ENCODE data around the gene IL25.
"Not testable (repeated sequence)": the region's sequence is repeated elsewhere in the genome, so short reads cannot be mapped to it uniquely, and the experiment has no call there.

IL25 gene

DNA sequence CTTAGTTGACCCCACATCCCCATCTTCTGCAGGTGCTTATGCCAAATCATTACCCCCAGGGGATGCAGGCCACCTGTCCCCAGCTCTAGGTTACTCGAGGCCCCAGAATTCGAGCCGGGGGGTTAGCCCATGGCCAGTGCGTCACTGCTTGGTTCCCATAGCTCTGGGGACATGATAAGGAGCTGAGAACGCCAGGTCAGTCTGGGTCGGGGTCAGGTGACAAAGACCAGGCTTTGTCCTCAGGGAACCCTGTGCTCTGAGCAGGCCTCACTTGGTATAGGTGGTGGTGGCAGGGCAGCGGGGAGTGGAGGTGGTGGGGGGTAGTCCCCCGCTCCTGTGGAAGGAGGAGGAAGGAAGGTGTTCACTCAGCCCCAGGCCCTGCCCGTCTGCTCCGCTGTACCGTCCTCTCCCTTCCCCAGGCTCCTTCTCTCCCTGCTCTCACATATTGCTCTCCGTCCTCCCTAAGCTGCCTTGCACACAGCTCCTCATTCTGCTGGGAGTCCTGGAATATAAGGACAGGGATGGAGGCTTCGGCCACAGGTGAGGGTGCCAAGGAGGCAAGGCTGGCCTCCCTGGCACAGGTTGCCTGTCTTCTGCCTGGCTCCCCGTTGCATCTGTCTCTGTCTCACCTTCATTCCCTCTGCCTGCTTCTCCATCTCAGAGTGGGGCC lies 37.5 kb downstream of the IL25 start:
- no peak for DNase-seq (ENCODE audit: low spot score)

DNA sequence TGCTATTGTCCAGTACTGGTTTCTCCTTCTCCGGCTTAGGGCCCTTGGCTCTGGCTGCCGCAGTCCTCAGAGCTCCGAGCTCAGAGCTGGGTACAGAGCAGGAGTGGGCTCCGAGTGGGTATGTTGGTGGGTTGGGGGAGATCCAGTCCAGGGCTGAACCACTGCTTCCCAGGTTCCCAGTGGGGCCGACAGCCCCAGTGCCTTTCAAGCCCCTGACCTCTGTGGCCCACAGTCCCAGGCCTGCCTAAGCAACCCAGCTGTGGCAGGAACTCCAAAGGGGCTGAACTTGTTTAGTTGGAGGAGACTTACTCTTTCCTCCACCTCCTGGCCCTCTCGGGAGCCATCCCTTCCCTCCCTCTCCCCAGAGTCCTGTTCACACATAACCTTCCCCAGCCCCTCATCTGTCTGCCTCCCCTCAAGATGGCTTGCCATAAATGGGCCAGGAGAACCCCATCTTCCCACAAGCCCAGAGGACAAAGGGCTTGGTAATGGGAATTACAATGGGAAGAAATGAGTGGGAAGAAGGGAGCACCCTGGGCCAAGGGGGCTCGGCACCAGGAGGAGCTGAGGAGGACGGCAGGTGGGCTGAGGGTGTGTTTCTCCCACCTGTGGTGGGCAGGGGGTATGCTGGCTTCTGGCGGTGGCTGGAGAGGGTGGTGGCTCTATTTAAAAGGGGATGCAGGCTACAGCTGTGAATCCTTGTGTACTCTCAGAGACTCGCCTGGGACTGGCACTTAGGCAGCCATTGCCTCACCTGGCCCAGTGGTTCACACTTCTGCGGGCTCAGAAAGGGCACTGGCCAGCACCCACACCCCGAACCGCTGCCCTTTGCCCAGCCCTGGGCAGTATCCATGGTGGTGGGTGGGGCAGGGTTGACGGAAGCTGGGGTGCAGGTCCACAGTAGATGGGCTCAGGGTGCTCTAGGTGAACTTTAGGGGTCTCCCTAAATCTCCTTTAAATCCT lies 39.2 kb downstream of the IL25 start:
- DNase-seq (ENCODE audit: low spot score) = no peak

DNA sequence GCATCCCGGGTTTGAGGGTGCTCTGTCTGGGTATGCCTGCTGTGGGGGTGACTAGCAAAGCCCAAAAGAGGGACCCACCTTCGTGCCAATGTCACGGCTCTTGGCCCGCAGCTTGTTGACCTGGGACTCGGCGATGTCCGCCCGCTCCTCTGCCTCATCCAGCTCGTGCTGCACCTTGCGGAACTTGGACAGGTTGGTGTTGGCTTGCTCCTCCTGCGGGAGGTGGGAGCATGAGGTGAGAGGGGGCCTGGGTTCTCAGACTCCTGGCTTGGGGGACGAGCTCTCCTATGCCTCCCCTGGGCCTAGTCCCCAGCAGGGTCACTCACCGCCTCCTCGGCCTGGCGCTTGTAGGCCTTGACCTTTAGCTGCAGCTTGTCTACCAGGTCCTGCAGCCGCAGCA lies 41.1 kb downstream of the IL25 start:
- DNase-seq (ENCODE audit: low spot score) = no peak

DNA sequence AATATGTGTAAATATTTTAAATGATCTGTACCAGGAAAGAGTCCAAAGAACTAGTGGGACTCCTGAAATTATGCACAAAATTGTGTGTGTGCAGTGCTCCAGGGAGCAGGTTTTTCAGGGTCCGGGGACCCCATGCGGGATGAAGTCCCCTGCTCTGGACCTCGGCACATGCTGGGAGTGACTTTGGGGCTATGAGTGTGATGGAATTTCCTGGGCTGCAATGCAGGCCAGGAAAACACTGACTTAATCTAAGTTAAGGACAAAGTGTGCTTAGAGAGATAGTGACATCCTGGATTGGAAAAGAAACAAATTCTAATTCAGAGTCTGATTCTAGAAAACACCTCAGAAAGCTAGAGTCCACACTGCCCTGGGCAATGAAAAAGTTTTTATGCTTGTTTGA lies 41.6 kb downstream of the IL25 start:
- no peak for DNase-seq (ENCODE audit: low spot score)

DNA sequence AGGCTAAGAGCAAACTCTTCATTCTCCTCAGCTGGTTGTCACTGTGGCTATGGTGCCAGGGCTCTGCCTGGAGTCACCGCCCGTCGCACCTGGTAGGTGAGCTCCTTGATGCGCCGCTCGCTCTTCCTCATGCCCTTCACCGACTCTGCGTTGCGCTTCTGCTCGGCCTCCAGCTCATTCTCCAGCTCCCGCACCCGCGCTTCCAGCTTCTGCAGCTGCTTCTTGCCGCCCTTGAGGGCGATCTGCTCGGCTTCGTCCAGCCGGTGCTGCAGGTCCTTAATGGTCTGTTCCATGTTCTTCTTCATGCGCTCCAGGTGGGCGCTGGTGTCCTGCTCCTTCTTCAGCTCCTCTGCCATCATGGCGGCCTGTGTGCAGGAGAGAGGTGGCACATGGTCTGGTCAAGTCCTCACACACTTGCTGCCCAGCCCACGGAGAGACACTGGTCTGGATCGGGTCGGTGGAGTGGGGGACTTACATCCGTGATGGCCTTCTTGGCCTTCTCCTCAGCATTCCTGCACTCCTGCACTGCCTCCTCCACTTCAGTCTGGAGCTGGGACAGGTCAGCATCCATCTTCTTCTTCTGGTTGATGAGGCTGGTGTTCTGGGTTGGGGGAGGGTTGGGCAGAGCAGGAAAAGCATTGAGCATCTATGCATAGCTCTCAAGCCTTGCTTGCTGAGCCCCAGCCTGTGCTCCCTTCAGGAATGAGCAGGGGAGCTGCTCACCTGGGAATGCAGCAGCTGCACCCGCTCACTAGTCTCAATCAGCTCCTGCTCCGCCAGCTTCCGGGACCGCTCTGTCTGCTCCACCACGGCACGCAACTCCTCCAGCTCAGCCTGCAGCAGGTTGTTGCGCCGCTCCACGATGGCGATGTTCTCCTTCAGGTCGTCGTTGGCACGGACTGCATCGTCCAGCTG lies 42.6 kb downstream of the IL25 start:
- no peak for DNase-seq (ENCODE audit: low spot score)

DNA sequence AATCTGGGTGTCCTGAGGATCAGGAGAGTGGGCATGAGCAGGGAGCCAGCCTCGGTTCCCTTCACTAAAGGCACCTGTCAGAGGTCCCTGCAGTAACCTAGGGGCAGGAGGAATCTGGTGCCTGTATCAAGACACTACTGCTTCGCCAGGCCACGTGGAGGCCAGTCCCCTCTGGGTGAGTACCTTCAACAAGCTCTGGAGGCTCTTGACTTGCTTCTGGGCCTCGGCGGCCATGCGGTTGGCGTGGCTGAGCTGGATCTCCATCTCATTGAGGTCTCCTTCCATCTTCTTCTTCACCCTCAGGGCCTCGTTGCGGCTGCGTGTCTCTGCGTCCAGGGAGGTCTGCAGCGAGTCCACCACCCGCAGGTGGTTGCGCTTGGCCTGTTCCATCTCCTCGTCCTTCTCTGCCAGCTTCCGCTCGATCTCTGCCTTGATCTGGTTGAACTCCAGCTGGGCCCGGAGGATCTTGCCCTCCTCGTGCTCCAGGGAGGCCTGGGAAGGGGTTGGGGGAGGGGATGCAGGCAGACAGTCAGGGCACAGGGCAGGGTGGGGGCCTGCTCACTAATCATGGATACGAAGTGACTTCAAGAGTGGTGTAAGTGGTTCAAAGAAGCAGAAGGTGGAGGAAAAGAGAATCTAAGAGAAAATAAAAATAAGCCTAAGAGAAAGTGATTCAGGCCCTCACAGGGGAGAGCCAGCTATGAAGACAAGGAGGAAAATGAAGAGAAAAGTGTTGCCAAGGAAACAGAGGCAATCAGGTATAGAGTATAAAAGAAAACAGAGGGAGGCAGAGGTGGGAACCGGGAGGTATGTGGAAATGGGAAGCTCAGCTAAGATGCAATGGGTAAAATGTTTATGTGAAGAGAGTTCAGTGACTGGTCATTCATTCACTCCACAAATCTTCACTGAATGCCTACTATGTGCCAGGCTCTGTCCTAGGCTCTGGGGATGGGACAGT lies 43.5 kb downstream of the IL25 start:
- DNase-seq (ENCODE audit: low spot score) = no peak

DNA sequence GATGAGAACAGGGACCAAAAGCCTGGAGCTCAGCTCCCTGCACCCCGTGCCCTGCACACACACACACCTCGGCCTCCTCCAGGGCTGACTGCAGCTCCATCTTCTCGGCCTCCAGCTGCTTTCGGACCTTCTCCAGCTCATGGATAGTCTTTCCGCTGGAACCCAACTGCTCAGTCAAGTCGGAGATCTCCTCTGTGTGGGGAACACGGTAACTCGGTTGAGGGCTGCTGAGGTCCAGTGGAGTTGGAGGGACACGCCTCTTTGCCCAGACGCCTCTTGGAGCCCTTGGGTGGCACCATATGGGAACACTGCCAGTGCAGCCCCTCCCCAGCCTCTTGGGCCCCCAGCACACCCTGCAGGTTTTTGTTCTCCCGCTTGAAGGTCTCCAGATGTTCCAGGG lies 44.2 kb downstream of the IL25 start:
- DNase-seq (ENCODE audit: low spot score) = no peak

DNA sequence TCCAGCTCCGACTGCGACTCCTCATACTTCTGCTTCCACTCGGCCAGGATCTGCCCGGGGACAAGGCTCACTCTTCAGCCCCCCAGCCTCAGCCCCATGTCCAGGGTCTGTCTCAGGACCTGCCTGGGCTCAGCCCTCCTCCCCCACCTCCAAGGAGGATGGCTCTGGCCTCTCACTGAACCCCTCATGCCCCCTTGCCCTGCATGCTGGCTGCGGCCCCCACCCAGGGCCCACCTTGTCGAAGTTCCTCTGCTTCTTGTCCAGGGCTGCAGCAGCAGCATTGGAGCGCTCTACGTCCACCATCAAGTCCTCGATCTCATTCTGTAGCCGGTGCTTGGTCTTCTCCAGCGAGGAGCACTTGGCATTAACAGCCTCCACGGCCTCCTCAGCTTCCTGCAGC lies 44.7 kb downstream of the IL25 start:
- not testable (repeated sequence) for DNase-seq (ENCODE audit: low spot score)

DNA sequence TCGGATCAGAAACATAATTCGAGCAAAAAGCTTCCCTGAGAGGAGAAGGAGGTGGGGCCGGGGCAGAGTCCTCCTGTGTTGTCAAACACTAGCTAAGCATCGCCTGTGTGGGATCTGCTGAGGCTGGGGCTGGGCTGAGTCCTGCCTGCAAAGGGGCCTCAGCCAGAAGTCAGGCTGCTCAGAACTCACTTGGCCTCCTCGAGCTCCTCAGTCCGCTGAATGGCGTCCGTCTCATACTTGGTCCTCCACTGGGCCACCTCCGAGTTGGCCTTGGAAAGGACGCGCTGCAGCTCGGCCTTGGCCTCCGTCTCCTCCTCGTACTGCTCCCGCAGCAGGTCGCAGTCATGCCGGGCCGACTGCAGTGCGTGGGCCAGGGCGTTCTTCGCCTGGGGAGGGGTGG lies 45.4 kb downstream of the IL25 start:
- no peak for DNase-seq (ENCODE audit: low spot score)

DNA sequence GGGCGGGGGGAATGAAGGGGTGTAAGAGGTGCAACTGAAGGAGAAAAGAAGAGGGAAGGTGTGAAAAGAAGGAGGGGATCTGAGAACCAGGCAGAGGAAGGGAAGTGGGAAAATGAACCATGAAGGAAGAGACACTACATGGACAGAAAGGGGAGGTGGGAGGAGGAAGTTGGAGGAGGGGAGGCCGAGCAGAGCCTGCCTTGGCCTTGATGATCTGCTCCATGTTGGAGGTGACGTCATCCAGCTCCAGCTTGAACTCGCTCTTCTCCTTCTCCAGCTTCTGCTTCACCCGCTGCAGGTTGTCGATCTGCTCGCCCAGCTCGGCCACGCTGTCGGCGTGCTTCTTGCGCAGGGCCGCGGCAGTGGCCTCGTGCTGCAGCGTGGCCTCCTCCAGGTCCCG lies 47.0 kb downstream of the IL25 start:
- DNase-seq (ENCODE audit: low spot score) = not testable (repeated sequence)

DNA sequence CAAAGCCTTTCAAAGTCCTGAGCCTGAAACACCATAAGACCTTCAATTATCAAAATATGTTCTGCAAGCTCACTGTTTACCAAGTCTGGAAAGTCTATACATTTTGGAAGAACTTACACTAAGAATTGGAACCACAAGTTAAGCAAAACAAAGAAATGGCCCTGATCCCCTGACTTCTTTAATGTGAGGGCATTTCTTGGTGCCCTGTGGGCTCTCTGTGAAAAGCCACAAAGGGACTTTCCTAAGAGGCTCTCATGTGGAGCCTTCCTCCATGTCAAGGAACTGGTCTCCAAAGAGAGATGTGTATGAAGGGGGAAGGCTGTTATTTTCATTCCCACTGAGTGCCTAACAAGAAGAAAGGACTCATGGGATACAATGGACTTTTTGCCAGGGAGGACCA lies 49.0 kb downstream of the IL25 start:
- DNase-seq (ENCODE audit: low spot score) = no peak

DNA sequence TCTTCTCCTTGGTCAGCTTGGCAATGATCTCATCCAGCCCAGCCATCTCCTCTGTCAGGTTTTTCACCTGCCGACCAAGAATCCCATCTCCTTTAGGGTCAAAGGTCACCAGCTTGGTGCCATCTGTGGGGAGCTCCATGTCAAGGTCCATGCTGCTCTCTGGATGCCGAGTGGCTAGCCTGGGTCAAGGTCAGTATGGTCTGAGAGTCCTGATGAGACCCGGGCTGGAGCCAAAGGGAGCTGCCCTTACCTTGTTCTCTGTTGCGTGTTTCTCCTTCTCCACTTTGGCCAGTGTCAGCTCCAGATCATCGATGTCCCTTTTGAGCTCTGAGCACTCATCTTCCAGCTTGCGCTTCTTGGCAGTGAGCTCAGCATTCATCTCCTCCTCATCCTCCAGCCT lies 51.0 kb downstream of the IL25 start:
- no peak for DNase-seq (ENCODE audit: low spot score)

DNA sequence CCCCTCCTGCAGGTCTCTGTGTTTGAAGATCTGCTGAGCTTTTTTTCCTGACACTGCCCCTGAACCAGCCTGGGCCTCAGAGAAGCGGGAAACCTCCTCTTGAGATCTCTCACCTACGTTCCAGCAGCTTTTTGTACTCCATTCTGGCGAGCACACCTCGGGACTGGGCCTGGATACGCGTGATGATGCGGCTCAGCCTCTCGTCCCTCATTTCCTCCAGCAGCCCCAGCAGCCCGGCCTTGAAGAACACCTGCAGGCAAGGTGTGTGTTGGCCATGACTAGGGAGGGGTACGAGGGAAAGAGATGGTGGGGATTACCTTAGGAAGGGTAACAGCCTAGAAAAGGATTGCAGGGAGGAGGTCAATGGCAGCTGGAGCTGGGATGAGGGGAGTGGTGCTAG lies 52.6 kb downstream of the IL25 start:
- no peak for DNase-seq (ENCODE audit: low spot score)

DNA sequence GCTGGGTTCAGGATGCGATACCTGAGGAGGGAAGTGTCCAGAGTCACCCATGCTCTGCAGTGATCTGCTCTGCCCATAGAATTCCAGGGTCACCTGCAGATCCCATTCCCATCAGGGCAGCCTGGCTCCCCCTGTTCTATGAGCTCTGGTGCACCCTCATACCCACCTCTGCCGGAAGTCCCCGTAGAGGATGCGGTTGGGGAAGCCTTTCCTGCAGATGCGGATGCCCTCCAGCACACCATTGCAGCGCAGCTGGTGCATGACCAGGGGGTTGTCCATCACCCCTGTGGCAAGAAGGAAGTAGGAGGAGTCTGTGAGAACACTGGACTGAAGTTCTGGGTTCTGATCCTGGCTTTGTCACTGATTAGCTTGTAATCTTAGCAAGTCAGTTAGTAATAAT lies 53.2 kb downstream of the IL25 start:
- not testable (repeated sequence) for DNase-seq (ENCODE audit: low spot score)
